Vagina (tissue), 2 donors: ENCODE data around the gene SLC25A43.
"Not testable (repeated sequence)": the region's sequence is repeated elsewhere in the genome, so short reads cannot be mapped to it uniquely, and the experiment has no call there.

Source experiments
- POLR2A ChIP-seq, 2 donors: fragments of 450-650 bp; IDR thresholded peaks; one replicate each; pipeline ENCODE4 v1.6.1; 2017; ENCODE audit warnings: antibody characterized with exemption in 2 of 2, mild to moderate bottlenecking in 2 of 2, moderate library complexity in 2 of 2
- TF ChIP-seq, protein P1 (sequence below), 3 experiments: fragments of 450-650 bp in 2 of 3; fragments of 200-600 bp in 1 of 3; sonication (generic) in 1 of 3; IDR thresholded peaks; one replicate each; pipeline ENCODE4 v1.5.1; 2017 to 2019; ENCODE audit warnings: antibody characterized with exemption in 3 of 3, mild to moderate bottlenecking in 2 of 3, moderate library complexity in 2 of 3

DNA sequence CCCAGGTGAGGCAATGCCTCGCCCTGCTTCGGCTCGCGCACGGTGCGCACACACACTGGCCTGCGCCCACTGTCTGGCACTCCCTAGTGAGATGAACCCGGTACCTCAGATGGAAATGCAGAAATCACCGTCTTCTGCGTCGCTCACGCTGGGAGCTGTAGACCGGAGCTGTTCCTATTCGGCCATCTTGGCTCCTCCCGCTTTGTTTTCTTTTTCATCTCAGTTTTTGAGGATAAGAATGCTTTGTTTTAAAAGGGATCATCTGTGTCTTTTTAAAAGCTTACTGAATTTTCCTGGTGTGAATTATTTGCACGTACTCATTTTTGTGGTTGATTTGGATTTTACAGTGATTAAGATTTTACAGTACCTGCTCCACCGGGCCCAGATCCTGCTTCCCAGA, 42.2 kb downstream of the SLC25A43 start:
- TF ChIP-seq, protein P1, sequence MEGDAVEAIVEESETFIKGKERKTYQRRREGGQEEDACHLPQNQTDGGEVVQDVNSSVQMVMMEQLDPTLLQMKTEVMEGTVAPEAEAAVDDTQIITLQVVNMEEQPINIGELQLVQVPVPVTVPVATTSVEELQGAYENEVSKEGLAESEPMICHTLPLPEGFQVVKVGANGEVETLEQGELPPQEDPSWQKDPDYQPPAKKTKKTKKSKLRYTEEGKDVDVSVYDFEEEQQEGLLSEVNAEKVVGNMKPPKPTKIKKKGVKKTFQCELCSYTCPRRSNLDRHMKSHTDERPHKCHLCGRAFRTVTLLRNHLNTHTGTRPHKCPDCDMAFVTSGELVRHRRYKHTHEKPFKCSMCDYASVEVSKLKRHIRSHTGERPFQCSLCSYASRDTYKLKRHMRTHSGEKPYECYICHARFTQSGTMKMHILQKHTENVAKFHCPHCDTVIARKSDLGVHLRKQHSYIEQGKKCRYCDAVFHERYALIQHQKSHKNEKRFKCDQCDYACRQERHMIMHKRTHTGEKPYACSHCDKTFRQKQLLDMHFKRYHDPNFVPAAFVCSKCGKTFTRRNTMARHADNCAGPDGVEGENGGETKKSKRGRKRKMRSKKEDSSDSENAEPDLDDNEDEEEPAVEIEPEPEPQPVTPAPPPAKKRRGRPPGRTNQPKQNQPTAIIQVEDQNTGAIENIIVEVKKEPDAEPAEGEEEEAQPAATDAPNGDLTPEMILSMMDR (IDR thresholded peaks at IDR 0.05): not testable (repeated sequence)
- not testable (repeated sequence) for TF ChIP-seq POLR2A (IDR thresholded peaks at IDR 0.05)
